GM12872 (cell line): ENCODE measurements around the gene ETV7.

Experiments
- TF ChIP-seq, protein P1 (sequence below): IDR thresholded peaks from 3 replicates; pipeline ENCODE4 v1.5.1; 2011; ENCODE audit warnings: low read depth, mild to moderate bottlenecking, low read length, moderate library complexity; ENCODE audit not compliant: insufficient read depth

ETV7 gene

GRCh38 chr6:36334832-36335459 is 52.5 kb downstream of the ETV7 start:
- TF ChIP-seq, protein P1, sequence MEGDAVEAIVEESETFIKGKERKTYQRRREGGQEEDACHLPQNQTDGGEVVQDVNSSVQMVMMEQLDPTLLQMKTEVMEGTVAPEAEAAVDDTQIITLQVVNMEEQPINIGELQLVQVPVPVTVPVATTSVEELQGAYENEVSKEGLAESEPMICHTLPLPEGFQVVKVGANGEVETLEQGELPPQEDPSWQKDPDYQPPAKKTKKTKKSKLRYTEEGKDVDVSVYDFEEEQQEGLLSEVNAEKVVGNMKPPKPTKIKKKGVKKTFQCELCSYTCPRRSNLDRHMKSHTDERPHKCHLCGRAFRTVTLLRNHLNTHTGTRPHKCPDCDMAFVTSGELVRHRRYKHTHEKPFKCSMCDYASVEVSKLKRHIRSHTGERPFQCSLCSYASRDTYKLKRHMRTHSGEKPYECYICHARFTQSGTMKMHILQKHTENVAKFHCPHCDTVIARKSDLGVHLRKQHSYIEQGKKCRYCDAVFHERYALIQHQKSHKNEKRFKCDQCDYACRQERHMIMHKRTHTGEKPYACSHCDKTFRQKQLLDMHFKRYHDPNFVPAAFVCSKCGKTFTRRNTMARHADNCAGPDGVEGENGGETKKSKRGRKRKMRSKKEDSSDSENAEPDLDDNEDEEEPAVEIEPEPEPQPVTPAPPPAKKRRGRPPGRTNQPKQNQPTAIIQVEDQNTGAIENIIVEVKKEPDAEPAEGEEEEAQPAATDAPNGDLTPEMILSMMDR = no peak

GRCh38 chr6:36333931-36334725 is 53.3 kb downstream of the ETV7 start:
- TF ChIP-seq, protein P1 = no peak

- TF ChIP-seq, protein P1 = no peak
Observed at GRCh38 chr6:36333171-36333895, 54.1 kb downstream of the ETV7 start.

- TF ChIP-seq, protein P1 = no peak
Observed at GRCh38 chr6:36331381-36331780, 56.1 kb downstream of the ETV7 start.

DNA sequence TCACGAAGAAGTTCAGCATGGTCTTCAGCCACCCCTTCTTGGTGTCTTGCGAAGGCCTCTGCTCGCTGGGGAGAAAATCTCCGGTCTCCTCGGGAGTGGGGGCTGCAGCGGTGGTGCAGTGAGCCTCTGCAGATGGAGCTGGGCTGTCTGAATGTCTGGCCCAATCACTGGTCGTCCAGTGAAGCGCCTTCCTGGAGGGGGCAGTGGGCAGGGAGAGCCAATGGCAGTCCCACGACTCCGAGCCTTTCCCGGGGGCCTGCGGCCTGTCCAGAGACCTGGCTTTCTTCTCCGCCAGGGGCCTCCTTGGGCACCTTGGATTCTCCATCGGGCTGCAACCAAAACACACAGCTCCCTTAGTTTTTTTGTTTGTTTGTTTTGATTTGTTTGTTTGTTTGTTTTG is 57.1 kb downstream of the ETV7 start:
- TF ChIP-seq, protein P1 = no peak

DNA sequence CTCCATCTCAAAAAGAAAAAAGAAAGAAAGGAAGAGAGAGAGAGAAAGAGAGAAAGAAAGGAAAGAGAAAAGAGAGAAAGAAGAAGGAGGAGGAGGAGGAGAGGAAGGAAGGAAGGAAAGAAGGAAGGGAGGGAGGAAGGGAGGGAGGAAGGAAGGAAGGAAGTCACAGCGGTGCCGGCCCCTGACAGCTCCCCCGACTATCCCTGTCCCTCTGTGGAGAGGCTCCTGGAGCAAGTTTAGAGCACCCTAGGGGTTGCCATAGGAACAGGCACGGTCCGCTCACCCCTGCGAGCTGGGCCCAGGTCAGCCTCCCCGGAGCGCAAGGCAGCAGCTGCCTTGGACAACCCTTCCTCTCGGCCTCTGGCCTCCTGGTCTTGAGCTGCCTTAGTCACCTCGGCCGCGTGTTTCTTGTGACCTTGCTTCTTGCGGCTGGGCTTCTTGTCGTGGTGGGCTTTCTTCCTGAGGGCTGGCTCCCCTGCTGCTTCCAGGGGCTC is 57.6 kb downstream of the ETV7 start:
- TF ChIP-seq, protein P1 = no peak

GRCh38 chr6:36328600-36328999 is 58.9 kb downstream of the ETV7 start:
- TF ChIP-seq, protein P1 = no peak
